HL-60 (cell line): ENCODE results near the gene FGD3.

ENCODE experiments used
- DNase-seq, 2 experiments: peaks; one replicate each; pipeline ENCODE4 v3.0.0-alpha.2; 2010 to 2020; ENCODE audit warnings: low read depth in 1 of 2, low spot score in 1 of 2
- H3K27ac ChIP-seq: fragments of 250-450 bp; sonication (Bioruptor Pico); replicated peaks from 2 replicates; pipeline ENCODE4 v1.5.1; 2020; ENCODE audit warnings: mild to moderate bottlenecking, moderate library complexity
- H3K27me3 ChIP-seq: fragments of 250-450 bp; sonication (Bioruptor Pico); 2 replicates; pipeline ENCODE4 v1.5.1; 2021; ENCODE audit warnings: mild to moderate bottlenecking, moderate library complexity; ENCODE audit not compliant: insufficient read depth, poor library complexity, severe bottlenecking
- H3K4me3 ChIP-seq: replicated peaks from 2 replicates; pipeline ENCODE4 v1.5.1; 2011; ENCODE audit warnings: mild to moderate bottlenecking, control low read depth, low read length; ENCODE audit not compliant: insufficient read depth
- CTCF ChIP-seq: IDR thresholded peaks from one replicate; pipeline ENCODE4 v1.5.1; 2011; ENCODE audit warnings: low read length, control low read depth, inconsistent platforms; ENCODE audit not compliant: insufficient read depth
- GABPA ChIP-seq: IDR thresholded peaks from 2 replicates; pipeline ENCODE4 v1.6.1; 2012; ENCODE audit warnings: low read depth
- POLR2AphosphoS5 ChIP-seq: IDR thresholded peaks from 2 replicates; pipeline ENCODE4 v1.6.1; 2012; ENCODE audit warnings: low read depth
- REST ChIP-seq: IDR thresholded peaks from 2 replicates; pipeline ENCODE4 v1.6.1; 2012; ENCODE audit warnings: low read depth; ENCODE audit not compliant: insufficient replicate concordance
- SPI1 ChIP-seq: IDR thresholded peaks from 2 replicates; pipeline ENCODE4 v1.6.1; 2012; ENCODE audit warnings: low read depth, mild to moderate bottlenecking, borderline replicate concordance

The FGD3 gene

GRCh38 chr9:93001031-93001430 lies 53.7 kb downstream of the FGD3 start:
- no peak for DNase-seq
- Histone ChIP-seq H3K27ac (no peak overlapping the region), H3K4me3 (no peak overlapping the region), H3K27me3 (no peaks in the 10 kb centered on the region)
- TF ChIP-seq GABPA (no peak), SPI1 (no peak), POLR2AphosphoS5 (no peak), REST (no peak), CTCF (no peak)

- no peak for DNase-seq
- H3K27ac ChIP-seq = no peak overlapping the region
- H3K27me3 ChIP-seq = no peaks in the 10 kb centered on the region
- no peak overlapping the region for H3K4me3 ChIP-seq
- TF ChIP-seq GABPA (no peak), REST (no peak), POLR2AphosphoS5 (no peak), CTCF (no peak), SPI1 (no peak)
These were observed 55.4 kb downstream of the FGD3 start for GRCh38 chr9:93002700-93003099.

GRCh38 chr9:93003552-93004407 lies 56.5 kb downstream of the FGD3 start:
- DNase-seq = peak; percentile 28 to 65
- no peak overlapping the region for H3K27ac ChIP-seq
- TF ChIP-seq REST (no peak), POLR2AphosphoS5 (no peak), SPI1 (no peak), GABPA (no peak), CTCF (no peak)

More at GRCh38 chr9:93003552-93004407, 56.5 kb downstream of the FGD3 start:
- H3K27me3 ChIP-seq = no peaks in the 10 kb centered on the region
- no peak overlapping the region for H3K4me3 ChIP-seq
